ENCODE data around the gene CEL.
"Not testable (repeated sequence)": the region's sequence is repeated elsewhere in the genome, so short reads cannot be mapped to it uniquely, and the experiment has no call there.

The CEL gene

GRCh38 chr9:133086212-133086860, 24.6 kb downstream of the CEL start:
- DNase-seq (ENCODE audit: low read depth in 2 of 2): not testable (repeated sequence)

GRCh38 chr9:133086894-133087293, 25.1 kb downstream of the CEL start:
- DNase-seq (ENCODE audit: low read depth in 2 of 2): no peak

GRCh38 chr9:133087429-133088145, 25.8 kb downstream of the CEL start:
- no peak for DNase-seq (ENCODE audit: low read depth in 2 of 2)

- DNase-seq (ENCODE audit: low read depth in 2 of 2): no peak
These were observed 26.5 kb downstream of the CEL start for GRCh38 chr9:133088146-133088750.

- DNase-seq (ENCODE audit: low read depth in 2 of 2): no peak
These were observed 27.0 kb downstream of the CEL start for GRCh38 chr9:133088756-133089155.

- DNase-seq (ENCODE audit: low read depth in 2 of 2): no peak
These were observed 27.5 kb downstream of the CEL start for GRCh38 chr9:133089271-133089671.

- DNase-seq (ENCODE audit: low read depth in 2 of 2): no peak
These were observed 28.4 kb downstream of the CEL start for GRCh38 chr9:133090187-133090586.

GRCh38 chr9:133090752-133091385, 29.1 kb downstream of the CEL start:
- no peak for DNase-seq (ENCODE audit: low read depth in 2 of 2)

- DNase-seq (ENCODE audit: low read depth in 2 of 2): not testable (repeated sequence)
These were observed 32.6 kb downstream of the CEL start for GRCh38 chr9:133094351-133094750.

GRCh38 chr9:133094842-133095393, 33.1 kb downstream of the CEL start:
- DNase-seq (ENCODE audit: low read depth in 2 of 2): no peak

GRCh38 chr9:133098104-133098754, 36.4 kb downstream of the CEL start:
- DNase-seq (ENCODE audit: low read depth in 2 of 2): no peak

GRCh38 chr9:133098871-133099270, 37.1 kb downstream of the CEL start:
- DNase-seq (ENCODE audit: low read depth in 2 of 2): no peak

- DNase-seq (ENCODE audit: low read depth in 2 of 2): no peak
These were observed 38.1 kb downstream of the CEL start for GRCh38 chr9:133099726-133100505.

GRCh38 chr9:133100506-133101355, 39.0 kb downstream of the CEL start:
- no peak for DNase-seq (ENCODE audit: low read depth in 2 of 2)

- no peak for DNase-seq (ENCODE audit: low read depth in 2 of 2)
These were observed 39.8 kb downstream of the CEL start for GRCh38 chr9:133101356-133102189.

- no peak for DNase-seq (ENCODE audit: low read depth in 2 of 2)
These were observed 40.6 kb downstream of the CEL start for GRCh38 chr9:133102190-133103021.

GRCh38 chr9:133103183-133103986, 41.6 kb downstream of the CEL start:
- peak in 1 of 2 donors; percentile 34 for DNase-seq (ENCODE audit: low read depth in 2 of 2)
